Endometrial microvascular endothelial cells (primary cell): ENCODE data around the gene MORC1. TPM values are rescaled to one million over a fixed set of nuclear protein-coding genes. Genes with fewer than 3 reads are reported as not detected.
"Not testable (repeated sequence)": the region's sequence is repeated elsewhere in the genome, so short reads cannot be mapped to it uniquely, and the experiment has no call there.

Source experiments
- in situ Hi-C: cut with HindIII; loops from 2 replicates; pipeline ENCODE4 v1.10.0; 2017; ENCODE audit warnings: low sequenced_read_pairs, low pct_unique_long_range_greater_than_20kb; ENCODE audit errors: inconsistent ontology term
- total RNA-seq: library from RNA; depleted of rRNA; stranded (reverse); fragments of >200 nt; gene quantifications from one replicate; pipeline ENCODE4 v1.2.3, GENCODE V29; 2015; ENCODE audit errors: inconsistent ontology term

MORC1 gene
- total RNA-seq: not detected

GRCh38 chr3:109117939-109118338, at the start of gene MORC1:
Gene MORC1, minus strand, starts transcription at chr3:109118134. Its CDS starts 75 bp downstream, at chr3:109118059.
- in situ Hi-C loops: no loop called here

GRCh38 chr3:109165905-109166304, 48.0 kb upstream of the MORC1 start:
- in situ Hi-C loops: no loop called here

GRCh38 chr3:109161487-109162123, 43.7 kb upstream of the MORC1 start:
- in situ Hi-C loops: no loop called here

- in situ Hi-C loops: no loop called here
Observed at GRCh38 chr3:109155828-109156227, 37.9 kb upstream of the MORC1 start.

GRCh38 chr3:109154979-109155378, 37.0 kb upstream of the MORC1 start:
- in situ Hi-C loops: no loop called here

- in situ Hi-C loops: no loop called here
Observed at GRCh38 chr3:109152320-109152719, 34.4 kb upstream of the MORC1 start.

GRCh38 chr3:109149078-109149477, 31.1 kb upstream of the MORC1 start:
- in situ Hi-C loops: no loop called here

- in situ Hi-C loops: no loop called here
Observed at GRCh38 chr3:109143646-109144045, 25.7 kb upstream of the MORC1 start.

GRCh38 chr3:109140318-109140717, 22.4 kb upstream of the MORC1 start:
- in situ Hi-C loops: no loop called here

GRCh38 chr3:109137761-109138160, 19.8 kb upstream of the MORC1 start:
- in situ Hi-C loops: no loop called here

GRCh38 chr3:109136523-109136922, 18.6 kb upstream of the MORC1 start, which contains the start of gene C3orf85:
Gene C3orf85, plus strand, starts transcription at chr3:109136719. Its CDS starts 129 bp downstream, at chr3:109136848.
- in situ Hi-C loops: no loop called here

GRCh38 chr3:109133474-109133816, 15.5 kb upstream of the MORC1 start:
- in situ Hi-C loops: not testable (repeated sequence)

GRCh38 chr3:109132801-109133473, 15.0 kb upstream of the MORC1 start:
- in situ Hi-C loops: no loop called here

GRCh38 chr3:109131276-109131675, 13.3 kb upstream of the MORC1 start:
- in situ Hi-C loops: no loop called here

GRCh38 chr3:109127553-109127952, 9.6 kb upstream of the MORC1 start:
- in situ Hi-C loops: no loop called here

GRCh38 chr3:109125902-109126301, 8.0 kb upstream of the MORC1 start:
- in situ Hi-C loops: no loop called here

- in situ Hi-C loops: no loop called here
Observed at GRCh38 chr3:109122690-109123089, 4.8 kb upstream of the MORC1 start.

GRCh38 chr3:109118584-109118983, 650 bp upstream of the MORC1 start:
- in situ Hi-C loops: no loop called here

- in situ Hi-C loops: no loop called here
Observed at GRCh38 chr3:109116031-109116430, 1.9 kb downstream of the MORC1 start.

GRCh38 chr3:109115451-109115850, 2.5 kb downstream of the MORC1 start:
- in situ Hi-C loops: no loop called here

- in situ Hi-C loops: no loop called here
Observed at GRCh38 chr3:109114746-109115145, 3.2 kb downstream of the MORC1 start.
